Measurements from ENCODE around the gene SLC39A13.

SLC39A13 gene

GRCh38 chr11:47394322-47395222 lies 13.8 kb upstream of the SLC39A13 start:
- Histone ChIP-seq H2AK5ac (ENCODE audit: low read depth, low read length) (peak overlapping the region; percentile 46), H2AFZ (ENCODE audit: low read length) (peak overlapping the region; percentile 80), H3K14ac (ENCODE audit: low read length) (peak overlapping the region; percentile 71), H3K36me3 (replicated peaks in 1 of 2; ENCODE audit: control insufficient read depth in 2 of 2, insufficient read depth in 2 of 2, low read length in 2 of 2) (no peaks in the 10 kb centered on the region), H3K27me3 (ENCODE audit: control insufficient read depth in 3 of 3, insufficient read depth in 3 of 3, low read depth in 1 of 3, low read length in 3 of 3) (no peaks in the 10 kb centered on the region), H2BK120ac (ENCODE audit: low read depth, low read length) (no peak overlapping the region), H3K4ac (ENCODE audit: low read length) (no peak overlapping the region), H4K8ac (ENCODE audit: low read depth, low read length) (peak overlapping the region; percentile 17), H3K4me2 (ENCODE audit: insufficient read depth, low read length, poor library complexity, severe bottlenecking) (no peak overlapping the region), H3K4me3 (ENCODE audit: low read length in 2 of 2) (no peak overlapping the region), H3K9ac (ENCODE audit: low read depth, low read length, poor library complexity) (peak overlapping the region; percentile 21), H3K18ac (ENCODE audit: low read length) (peak overlapping the region; percentile 85), H2BK15ac (ENCODE audit: low read length) (peak overlapping the region; percentile 2), H4K91ac (ENCODE audit: low read depth, low read length, poor library complexity) (no peak overlapping the region), H2BK5ac (ENCODE audit: low read length) (no peak overlapping the region), H3K9me3 (replicated peaks in 1 of 2; ENCODE audit: control insufficient read depth in 2 of 2, insufficient read depth in 1 of 2, low read depth in 1 of 2, low read length in 2 of 2) (no peaks in the 10 kb centered on the region), H2BK12ac (ENCODE audit: low read length) (no peak overlapping the region), H3K4me1 (ENCODE audit: control insufficient read depth in 2 of 2, insufficient read depth in 1 of 2, low read depth in 1 of 2, low read length in 2 of 2) (peaks cover 0 to under 1% of the 10 kb centered on the region in 2 donors), H3K23ac (ENCODE audit: low read depth, low read length, poor library complexity) (peak overlapping the region; percentile 73), H3K27ac (replicated peaks; ENCODE audit: low read length) (no peak overlapping the region), H3K79me1 (ENCODE audit: low read depth, low read length) (peaks cover 1% of the 10 kb centered on the region)
- WGBS, 2 donors (ENCODE audit: extremely low coverage in 2 of 2, insufficient read length in 2 of 2, insufficient replicate concordance in 1 of 2), result no CpG with 5 or more reads among the region's 39 CpGs
- DNase-seq (ENCODE audit: low spot score), result no peak

GRCh38 chr11:47395223-47396048 lies 13.0 kb upstream of the SLC39A13 start:
- DNase-seq (ENCODE audit: low spot score), result no peak
- H2BK5ac ChIP-seq (ENCODE audit: low read length), result no peak overlapping the region
- H3K79me1 ChIP-seq (ENCODE audit: low read depth, low read length), result peaks cover 1% of the 10 kb centered on the region

DNA sequence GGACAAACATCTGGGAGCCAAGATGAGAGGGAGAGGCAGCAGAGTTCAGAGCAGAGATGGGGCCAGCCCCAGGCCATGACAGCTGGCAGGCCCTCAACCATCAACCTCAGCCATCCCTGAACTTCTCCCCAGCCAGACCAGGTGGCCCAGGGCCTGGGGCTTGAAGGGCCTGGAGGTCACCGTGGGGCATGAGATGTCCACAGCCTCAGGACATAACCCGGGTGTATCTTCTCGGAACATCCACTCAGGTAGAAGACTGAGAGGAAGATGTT lies 12.4 kb upstream of the SLC39A13 start:
- peak overlapping the region; percentile 75 for H2AK5ac ChIP-seq (ENCODE audit: low read depth, low read length)
- H3K23ac ChIP-seq (ENCODE audit: low read depth, low read length, poor library complexity), result no peak overlapping the region
- H3K18ac ChIP-seq (ENCODE audit: low read length), result peak overlapping the region; percentile 71
- no peak overlapping the region for H3K4ac ChIP-seq (ENCODE audit: low read length)
- no peak overlapping the region for H2BK12ac ChIP-seq (ENCODE audit: low read length)
- no peak overlapping the region for H3K14ac ChIP-seq (ENCODE audit: low read length)
- no peak overlapping the region for H3K4me2 ChIP-seq (ENCODE audit: insufficient read depth, low read length, poor library complexity, severe bottlenecking)
- no peak for DNase-seq (ENCODE audit: low spot score)
- no peak overlapping the region for H3K27ac ChIP-seq (replicated peaks; ENCODE audit: low read length)
- no peak overlapping the region for H3K4me3 ChIP-seq (ENCODE audit: low read length in 2 of 2)
- WGBS, 2 donors (ENCODE audit: extremely low coverage in 2 of 2, insufficient read length in 2 of 2, insufficient replicate concordance in 1 of 2), result no CpG with 5 or more reads among the region's 3 CpGs
- no peaks in the 10 kb centered on the region for H3K9me3 ChIP-seq (replicated peaks in 1 of 2; ENCODE audit: control insufficient read depth in 2 of 2, insufficient read depth in 1 of 2, low read depth in 1 of 2, low read length in 2 of 2)
- no peak overlapping the region for H4K8ac ChIP-seq (ENCODE audit: low read depth, low read length)
- H2BK5ac ChIP-seq (ENCODE audit: low read length), result no peak overlapping the region
- no peaks in the 10 kb centered on the region for H3K36me3 ChIP-seq (replicated peaks in 1 of 2; ENCODE audit: control insufficient read depth in 2 of 2, insufficient read depth in 2 of 2, low read length in 2 of 2)
- peaks cover 1% of the 10 kb centered on the region for H3K79me1 ChIP-seq (ENCODE audit: low read depth, low read length)
- H2BK15ac ChIP-seq (ENCODE audit: low read length), result peak overlapping the region; percentile 21
- peaks cover 6% of the 10 kb centered on the region in 2 donors for H3K4me1 ChIP-seq (ENCODE audit: control insufficient read depth in 2 of 2, insufficient read depth in 1 of 2, low read depth in 1 of 2, low read length in 2 of 2)
- peak overlapping the region; percentile 37 for H2AFZ ChIP-seq (ENCODE audit: low read length)
- no peak overlapping the region for H3K9ac ChIP-seq (ENCODE audit: low read depth, low read length, poor library complexity)
- H4K91ac ChIP-seq (ENCODE audit: low read depth, low read length, poor library complexity), result no peak overlapping the region
- no peak overlapping the region for H2BK120ac ChIP-seq (ENCODE audit: low read depth, low read length)
- H3K27me3 ChIP-seq (ENCODE audit: control insufficient read depth in 3 of 3, insufficient read depth in 3 of 3, low read depth in 1 of 3, low read length in 3 of 3), result no peaks in the 10 kb centered on the region

More at GRCh38 chr11:47395223-47396048, 13.0 kb upstream of the SLC39A13 start:
- Histone ChIP-seq H4K91ac (ENCODE audit: low read depth, low read length, poor library complexity) (no peak overlapping the region), H4K8ac (ENCODE audit: low read depth, low read length) (peak overlapping the region; percentile 43), H3K9ac (ENCODE audit: low read depth, low read length, poor library complexity) (no peak overlapping the region), H3K4me2 (ENCODE audit: insufficient read depth, low read length, poor library complexity, severe bottlenecking) (no peak overlapping the region), H3K18ac (ENCODE audit: low read length) (peak overlapping the region; percentile 83), H2AK5ac (ENCODE audit: low read depth, low read length) (peak overlapping the region; percentile 75), H2BK12ac (ENCODE audit: low read length) (peak overlapping the region; percentile 22), H2AFZ (ENCODE audit: low read length) (peak overlapping the region; percentile 80), H3K4ac (ENCODE audit: low read length) (no peak overlapping the region), H3K27me3 (ENCODE audit: control insufficient read depth in 3 of 3, insufficient read depth in 3 of 3, low read depth in 1 of 3, low read length in 3 of 3) (no peaks in the 10 kb centered on the region), H3K27ac (replicated peaks; ENCODE audit: low read length) (no peak overlapping the region), H3K14ac (ENCODE audit: low read length) (no peak overlapping the region), H3K4me3 (ENCODE audit: low read length in 2 of 2) (no peak overlapping the region), H3K23ac (ENCODE audit: low read depth, low read length, poor library complexity) (no peak overlapping the region), H3K9me3 (replicated peaks in 1 of 2; ENCODE audit: control insufficient read depth in 2 of 2, insufficient read depth in 1 of 2, low read depth in 1 of 2, low read length in 2 of 2) (no peaks in the 10 kb centered on the region), H3K36me3 (replicated peaks in 1 of 2; ENCODE audit: control insufficient read depth in 2 of 2, insufficient read depth in 2 of 2, low read length in 2 of 2) (no peaks in the 10 kb centered on the region), H2BK120ac (ENCODE audit: low read depth, low read length) (no peak overlapping the region), H2BK15ac (ENCODE audit: low read length) (peak overlapping the region; percentile 21), H3K4me1 (ENCODE audit: control insufficient read depth in 2 of 2, insufficient read depth in 1 of 2, low read depth in 1 of 2, low read length in 2 of 2) (peaks cover 5% of the 10 kb centered on the region in 2 donors)
- WGBS, 2 donors (ENCODE audit: extremely low coverage in 2 of 2, insufficient read length in 2 of 2, insufficient replicate concordance in 1 of 2), result no CpG with 5 or more reads among the region's 25 CpGs

GRCh38 chr11:47398011-47398410 lies 10.4 kb upstream of the SLC39A13 start:
- H2BK12ac ChIP-seq (ENCODE audit: low read length), result no peak overlapping the region
- peak overlapping the region; percentile 40 for H2AFZ ChIP-seq (ENCODE audit: low read length)
- H3K23ac ChIP-seq (ENCODE audit: low read depth, low read length, poor library complexity), result no peak overlapping the region
- no peak overlapping the region for H3K14ac ChIP-seq (ENCODE audit: low read length)
- no peak for DNase-seq (ENCODE audit: low spot score)
- H3K79me1 ChIP-seq (ENCODE audit: low read depth, low read length), result peaks cover 1% of the 10 kb centered on the region
- no peak overlapping the region for H3K9ac ChIP-seq (ENCODE audit: low read depth, low read length, poor library complexity)
- no peak overlapping the region for H3K18ac ChIP-seq (ENCODE audit: low read length)
- H3K27ac ChIP-seq (replicated peaks; ENCODE audit: low read length), result no peak overlapping the region
- no peaks in the 10 kb centered on the region for H3K9me3 ChIP-seq (replicated peaks in 1 of 2; ENCODE audit: control insufficient read depth in 2 of 2, insufficient read depth in 1 of 2, low read depth in 1 of 2, low read length in 2 of 2)
- H3K4ac ChIP-seq (ENCODE audit: low read length), result no peak overlapping the region
- H2AK5ac ChIP-seq (ENCODE audit: low read depth, low read length), result no peak overlapping the region
- no peak overlapping the region for H2BK15ac ChIP-seq (ENCODE audit: low read length)
- no peaks in the 10 kb centered on the region for H3K36me3 ChIP-seq (replicated peaks in 1 of 2; ENCODE audit: control insufficient read depth in 2 of 2, insufficient read depth in 2 of 2, low read length in 2 of 2)
- H3K27me3 ChIP-seq (ENCODE audit: control insufficient read depth in 3 of 3, insufficient read depth in 3 of 3, low read depth in 1 of 3, low read length in 3 of 3), result no peaks in the 10 kb centered on the region
- H4K8ac ChIP-seq (ENCODE audit: low read depth, low read length), result no peak overlapping the region
- no peak overlapping the region for H3K4me2 ChIP-seq (ENCODE audit: insufficient read depth, low read length, poor library complexity, severe bottlenecking)
- no peak overlapping the region for H3K4me3 ChIP-seq (ENCODE audit: low read length in 2 of 2)
- H3K4me1 ChIP-seq (ENCODE audit: control insufficient read depth in 2 of 2, insufficient read depth in 1 of 2, low read depth in 1 of 2, low read length in 2 of 2), result peaks cover 6% of the 10 kb centered on the region in 2 donors
- no CpG with 5 or more reads among the region's 3 CpGs for WGBS, 2 donors (ENCODE audit: extremely low coverage in 2 of 2, insufficient read length in 2 of 2, insufficient replicate concordance in 1 of 2)
- H4K91ac ChIP-seq (ENCODE audit: low read depth, low read length, poor library complexity), result no peak overlapping the region
- H2BK5ac ChIP-seq (ENCODE audit: low read length), result no peak overlapping the region
- H2BK120ac ChIP-seq (ENCODE audit: low read depth, low read length), result no peak overlapping the region

All from neuronal stem cell (in vitro differentiated cells).